HL-60 (cell line): ENCODE results near the gene MRPL49.

Experiments used
- CTCF ChIP-seq: IDR thresholded peaks from one replicate; pipeline ENCODE4 v1.5.1; 2011; ENCODE audit warnings: low read length, control low read depth, inconsistent platforms; ENCODE audit not compliant: insufficient read depth
- GABPA ChIP-seq: IDR thresholded peaks from 2 replicates; pipeline ENCODE4 v1.6.1; 2012; ENCODE audit warnings: low read depth
- POLR2AphosphoS5 ChIP-seq: IDR thresholded peaks from 2 replicates; pipeline ENCODE4 v1.6.1; 2012; ENCODE audit warnings: low read depth

DNA sequence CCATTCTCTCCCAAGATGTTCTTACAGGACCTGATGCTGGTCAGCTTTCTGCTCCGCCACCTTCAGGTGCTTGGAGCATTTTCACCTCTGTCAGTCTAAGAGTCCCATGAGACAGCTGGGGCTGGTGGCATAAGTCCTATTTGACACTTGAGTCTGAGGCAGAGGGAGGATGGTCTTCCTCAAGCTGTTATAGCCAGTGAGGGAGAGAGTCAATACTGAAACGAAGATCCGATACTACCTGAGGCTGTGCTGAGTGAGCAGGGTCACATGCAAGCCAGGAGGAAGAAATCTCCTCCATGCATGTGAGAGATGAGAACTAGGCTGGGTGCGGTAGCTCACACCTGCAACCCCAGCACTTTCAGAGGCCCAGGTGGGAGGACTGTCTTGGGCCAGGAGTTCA, 32.5 kb upstream of the MRPL49 start:
- TF ChIP-seq CTCF (no peak), GABPA (no peak), POLR2AphosphoS5 (no peak)
